Suprapubic skin (tissue), 3 donors: ENCODE data around the gene OR4X2.

ENCODE experiments used
- EP300 ChIP-seq: sonication (generic); formaldehyde crosslinking; IDR thresholded peaks from one replicate; pipeline ENCODE4 v1.6.1; 2017; ENCODE audit warnings: antibody characterized with exemption
- POLR2A ChIP-seq, 2 donors: fragments of 450-650 bp; IDR thresholded peaks; one replicate each; pipeline ENCODE4 v1.6.1; 2017; ENCODE audit warnings: antibody characterized with exemption in 2 of 2, mild to moderate bottlenecking in 2 of 2, moderate library complexity in 2 of 2
- TF ChIP-seq, protein P1 (sequence below), 2 donors: fragments of 200-600 bp in 1 of 2; fragments of 450-650 bp in 1 of 2; sonication (generic) in 1 of 2; IDR thresholded peaks; one replicate each; pipeline ENCODE4 v1.5.1; 2016 to 2019; ENCODE audit warnings: antibody characterized with exemption in 2 of 2, mild to moderate bottlenecking in 1 of 2, moderate library complexity in 1 of 2

DNA sequence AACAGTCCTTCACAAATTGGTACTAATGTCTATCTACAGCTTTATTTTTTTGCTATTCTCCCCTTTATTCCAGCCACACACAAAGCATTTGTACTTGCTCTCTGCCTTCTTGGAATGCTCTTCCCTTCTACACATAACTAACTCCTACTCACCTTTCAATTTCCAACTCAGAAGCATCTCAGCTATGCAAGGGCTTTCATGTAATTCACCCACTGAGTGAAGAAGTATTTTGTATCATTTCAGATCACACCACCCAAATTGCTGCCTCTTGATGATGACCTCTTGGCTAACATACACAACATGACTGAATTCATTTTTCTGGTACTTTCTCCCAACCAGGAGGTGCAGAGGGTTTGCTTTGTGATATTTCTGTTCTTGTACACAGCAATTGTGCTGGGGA lies at the start of gene OR4X2:
- TF ChIP-seq, protein P1, sequence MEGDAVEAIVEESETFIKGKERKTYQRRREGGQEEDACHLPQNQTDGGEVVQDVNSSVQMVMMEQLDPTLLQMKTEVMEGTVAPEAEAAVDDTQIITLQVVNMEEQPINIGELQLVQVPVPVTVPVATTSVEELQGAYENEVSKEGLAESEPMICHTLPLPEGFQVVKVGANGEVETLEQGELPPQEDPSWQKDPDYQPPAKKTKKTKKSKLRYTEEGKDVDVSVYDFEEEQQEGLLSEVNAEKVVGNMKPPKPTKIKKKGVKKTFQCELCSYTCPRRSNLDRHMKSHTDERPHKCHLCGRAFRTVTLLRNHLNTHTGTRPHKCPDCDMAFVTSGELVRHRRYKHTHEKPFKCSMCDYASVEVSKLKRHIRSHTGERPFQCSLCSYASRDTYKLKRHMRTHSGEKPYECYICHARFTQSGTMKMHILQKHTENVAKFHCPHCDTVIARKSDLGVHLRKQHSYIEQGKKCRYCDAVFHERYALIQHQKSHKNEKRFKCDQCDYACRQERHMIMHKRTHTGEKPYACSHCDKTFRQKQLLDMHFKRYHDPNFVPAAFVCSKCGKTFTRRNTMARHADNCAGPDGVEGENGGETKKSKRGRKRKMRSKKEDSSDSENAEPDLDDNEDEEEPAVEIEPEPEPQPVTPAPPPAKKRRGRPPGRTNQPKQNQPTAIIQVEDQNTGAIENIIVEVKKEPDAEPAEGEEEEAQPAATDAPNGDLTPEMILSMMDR (IDR thresholded peaks at IDR 0.05): no peak
- TF ChIP-seq POLR2A (IDR thresholded peaks at IDR 0.05) (no peak), EP300 (no peak)
